ENCODE data around the gene NR6A1.

Gene NR6A1

DNA sequence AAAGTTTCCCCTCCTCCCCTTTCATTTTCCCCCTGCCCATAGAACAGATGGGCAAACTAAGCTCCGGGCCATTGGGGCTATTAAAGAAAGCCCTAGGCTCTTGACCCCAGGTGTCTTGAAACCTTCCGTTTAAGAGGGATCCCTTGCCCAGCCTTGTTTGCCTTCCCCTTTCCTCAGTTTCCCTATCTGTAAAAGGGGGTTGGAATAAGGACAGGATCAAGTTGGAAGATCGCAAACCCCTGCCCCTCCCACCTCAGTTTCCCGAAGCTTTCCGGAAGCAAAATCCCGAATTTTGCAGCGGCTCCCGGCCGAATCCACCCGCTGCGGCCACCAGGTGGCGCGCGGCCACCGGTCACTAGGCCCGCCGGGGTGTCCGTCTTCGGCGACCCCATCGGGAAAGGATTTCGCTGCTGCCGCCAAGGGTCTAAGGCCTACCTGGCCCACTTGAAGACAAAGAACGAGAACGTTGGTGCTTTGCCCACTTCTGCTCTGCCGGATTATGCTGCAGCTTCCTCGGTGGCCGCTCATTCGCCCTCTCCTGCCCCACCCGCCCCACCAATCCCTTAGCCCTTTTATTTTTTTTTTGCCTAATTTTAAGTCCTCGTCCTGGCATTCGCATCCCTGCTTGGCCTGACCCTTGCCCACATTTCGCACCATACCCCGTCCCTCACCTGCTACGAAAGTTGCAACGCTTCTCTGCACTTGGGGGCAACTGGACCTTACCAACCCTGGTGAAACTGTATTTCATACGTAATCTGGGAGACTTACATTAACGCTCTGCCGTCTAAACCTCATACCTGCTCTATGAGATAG is 962 bp upstream of the NR6A1 start:
- Mint-ChIP-seq H3K36me3 (no peaks in the 10 kb centered on the region), H3K9me3 (no peaks in the 10 kb centered on the region), H3K4me1 (peaks cover 57% of the 10 kb centered on the region), H3K4me3 (peak overlapping the region; percentile 91), H3K27ac (peak overlapping the region; percentile 95)
- no peak for ATAC-seq
- DNase-seq (ENCODE audit: low spot score in 2 of 2) = peak; percentile 44 to 67

GRCh38 chr9:124770359-124771020 is 621 bp downstream of the NR6A1 start:
- ATAC-seq (no peak), DNase-seq (ENCODE audit: low spot score in 2 of 2) (no peak)
- H3K27ac Mint-ChIP-seq = peak overlapping the region; percentile 50
- no peaks in the 10 kb centered on the region for H3K36me3 Mint-ChIP-seq
- peaks cover 45% of the 10 kb centered on the region for H3K4me1 Mint-ChIP-seq
- H3K9me3 Mint-ChIP-seq = no peaks in the 10 kb centered on the region
- peak overlapping the region; percentile 91 for H3K4me3 Mint-ChIP-seq

- Mint-ChIP-seq H3K9me3 (no peaks in the 10 kb centered on the region), H3K36me3 (no peaks in the 10 kb centered on the region), H3K4me3 (peak overlapping the region; percentile 91), H3K27ac (peak overlapping the region; percentile 50), H3K4me1 (peaks cover 45% of the 10 kb centered on the region)
- DNase-seq (ENCODE audit: low spot score in 2 of 2) (peak in 1 of 2 donors; percentile 8), ATAC-seq (no peak)
Observed at GRCh38 chr9:124769549-124770358, 1.4 kb downstream of the NR6A1 start.

DNA sequence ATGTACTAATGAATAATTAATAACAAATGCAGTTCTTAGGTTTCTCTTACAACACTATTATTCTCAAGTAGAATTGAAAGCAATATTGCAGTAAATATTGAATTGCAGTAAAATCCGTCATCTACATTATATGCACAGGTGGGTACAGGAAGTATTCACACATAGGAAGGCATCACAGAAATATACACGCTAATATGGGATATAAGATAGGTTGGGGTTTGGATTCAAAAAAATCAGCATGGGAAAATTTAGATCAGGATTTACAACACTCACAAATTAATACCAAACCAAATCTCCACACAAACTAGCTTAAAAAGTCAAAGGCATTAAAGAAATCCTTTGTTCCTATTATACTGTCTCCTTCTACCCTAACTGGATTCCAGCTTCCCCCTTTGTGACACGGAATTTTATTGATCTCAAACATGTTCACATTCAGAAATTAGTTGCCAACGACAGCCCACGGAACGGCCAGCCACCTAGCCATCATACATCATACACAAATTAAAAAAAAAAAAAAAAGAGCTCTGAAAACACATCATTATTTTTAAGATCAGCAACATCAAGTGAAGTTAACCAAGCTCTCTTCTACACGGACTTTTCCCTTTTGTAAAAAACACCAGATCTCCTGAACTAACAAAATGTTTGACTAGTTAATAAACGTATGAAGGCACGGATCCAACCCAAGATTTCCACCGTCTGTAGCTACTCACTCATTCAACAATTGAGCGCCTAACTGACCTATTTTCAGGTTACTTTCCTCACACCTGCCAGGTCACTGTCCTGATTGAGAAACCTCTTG is 2.2 kb downstream of the NR6A1 start:
- H3K27ac Mint-ChIP-seq = no peak overlapping the region
- DNase-seq (ENCODE audit: low spot score in 2 of 2) (no peak), ATAC-seq (no peak)
- peak overlapping the region; percentile 91 for H3K4me3 Mint-ChIP-seq
- no peaks in the 10 kb centered on the region for H3K9me3 Mint-ChIP-seq
- no peaks in the 10 kb centered on the region for H3K36me3 Mint-ChIP-seq
- peaks cover 39% of the 10 kb centered on the region for H3K4me1 Mint-ChIP-seq

GRCh38 chr9:124768334-124768733 is 2.8 kb downstream of the NR6A1 start:
- no peak overlapping the region for H3K4me3 Mint-ChIP-seq
- ATAC-seq = no peak
- no peaks in the 10 kb centered on the region for H3K36me3 Mint-ChIP-seq
- no peaks in the 10 kb centered on the region for H3K9me3 Mint-ChIP-seq
- peaks cover 33% of the 10 kb centered on the region for H3K4me1 Mint-ChIP-seq
- H3K27ac Mint-ChIP-seq = no peak overlapping the region
- DNase-seq (ENCODE audit: low spot score in 2 of 2) = no peak

GRCh38 chr9:124767821-124768220 is 3.3 kb downstream of the NR6A1 start:
- no peak for DNase-seq (ENCODE audit: low spot score in 2 of 2)
- Mint-ChIP-seq H3K9me3 (no peaks in the 10 kb centered on the region), H3K27ac (no peak overlapping the region), H3K36me3 (no peaks in the 10 kb centered on the region), H3K4me1 (peaks cover 33% of the 10 kb centered on the region), H3K4me3 (no peak overlapping the region)
- no peak for ATAC-seq

- no peak for ATAC-seq
- Mint-ChIP-seq H3K27ac (no peak overlapping the region), H3K9me3 (no peaks in the 10 kb centered on the region), H3K4me3 (no peak overlapping the region), H3K4me1 (peaks cover 25% of the 10 kb centered on the region), H3K36me3 (no peaks in the 10 kb centered on the region)
- no peak for DNase-seq (ENCODE audit: low spot score in 2 of 2)
Observed at GRCh38 chr9:124766815-124767554, 4.1 kb downstream of the NR6A1 start.

DNA sequence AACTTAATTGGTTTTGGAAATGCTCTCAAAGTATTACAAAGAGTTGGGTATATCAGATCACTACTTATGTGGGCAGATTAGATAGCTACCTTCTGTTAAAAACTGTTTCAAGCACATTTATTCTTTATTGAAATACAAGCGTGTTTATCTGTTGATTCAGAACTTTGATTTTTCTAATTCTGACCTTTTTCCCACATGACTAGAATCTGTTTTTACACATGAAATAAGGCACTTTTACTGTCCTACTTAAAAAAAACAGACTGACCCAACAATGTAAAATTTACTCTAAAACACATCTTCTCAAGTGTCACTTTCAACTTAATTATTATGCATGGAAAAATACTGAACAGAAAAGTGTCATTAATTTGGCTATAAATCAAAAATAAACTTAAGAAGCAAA is 4.8 kb downstream of the NR6A1 start:
- DNase-seq (ENCODE audit: low spot score in 2 of 2) (no peak), ATAC-seq (no peak)
- Mint-ChIP-seq H3K9me3 (no peaks in the 10 kb centered on the region), H3K36me3 (no peaks in the 10 kb centered on the region), H3K4me3 (no peak overlapping the region), H3K4me1 (peaks cover 20% of the 10 kb centered on the region), H3K27ac (no peak overlapping the region)

DNA sequence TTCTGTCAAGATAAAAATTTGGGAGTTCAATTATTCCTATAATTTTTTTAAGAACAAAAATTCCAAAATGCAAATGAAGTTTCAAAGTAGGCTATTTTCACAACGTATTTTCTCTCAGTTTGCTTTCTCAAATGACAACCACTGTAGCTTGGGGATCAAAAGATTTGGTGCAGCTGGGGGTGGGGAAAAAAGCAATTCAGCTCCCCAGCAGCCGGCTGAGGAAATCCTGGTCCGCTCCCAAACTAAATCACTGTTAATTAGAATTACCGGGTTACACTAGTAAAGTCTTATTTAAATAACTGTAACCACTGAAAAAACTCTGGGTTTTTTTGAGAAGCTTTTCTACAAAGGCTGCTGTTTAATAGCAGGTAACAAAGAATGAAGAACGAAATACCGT is 5.7 kb downstream of the NR6A1 start:
- no peak for DNase-seq (ENCODE audit: low spot score in 2 of 2)
- Mint-ChIP-seq H3K4me1 (peaks cover 15% of the 10 kb centered on the region), H3K27ac (no peak overlapping the region), H3K9me3 (no peaks in the 10 kb centered on the region), H3K4me3 (no peak overlapping the region), H3K36me3 (no peaks in the 10 kb centered on the region)
- ATAC-seq = no peak

DNA sequence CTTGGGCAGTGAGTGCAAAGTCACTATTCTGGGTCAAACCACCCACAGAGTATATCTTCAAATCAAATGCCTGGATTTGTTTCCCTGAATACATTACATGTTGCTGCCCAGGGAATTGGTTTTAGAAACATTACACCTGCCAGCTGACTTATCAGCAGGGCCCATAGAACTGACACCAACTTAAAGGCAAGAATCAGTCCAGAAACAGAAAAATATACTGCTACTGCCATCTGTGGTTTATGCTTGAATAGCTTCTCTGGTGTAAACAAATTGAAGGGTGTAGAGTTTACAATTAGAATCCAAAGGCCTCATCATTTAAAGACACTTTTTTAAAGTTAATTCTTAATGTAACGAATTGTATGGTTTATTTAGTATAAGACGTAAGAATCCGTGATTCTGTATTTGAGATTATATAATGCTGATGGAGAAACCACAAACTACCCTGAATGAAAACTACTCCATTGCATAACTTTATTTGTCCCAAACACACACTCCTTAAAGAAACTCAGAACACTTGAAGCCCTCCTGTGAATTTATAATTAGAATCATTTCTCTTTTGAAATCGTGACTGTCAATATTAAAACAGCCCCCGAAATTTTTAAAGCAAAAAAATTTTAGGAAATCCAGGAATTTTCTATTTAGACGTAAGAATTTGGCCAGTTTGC is 6.2 kb downstream of the NR6A1 start:
- DNase-seq (ENCODE audit: low spot score in 2 of 2) (no peak), ATAC-seq (no peak)
- Mint-ChIP-seq H3K36me3 (no peaks in the 10 kb centered on the region), H3K4me1 (peaks cover 10% of the 10 kb centered on the region), H3K4me3 (no peak overlapping the region), H3K27ac (no peak overlapping the region), H3K9me3 (no peaks in the 10 kb centered on the region)

GRCh38 chr9:124762633-124763032 is 8.5 kb downstream of the NR6A1 start:
- ATAC-seq = no peak
- H3K36me3 Mint-ChIP-seq = no peaks in the 10 kb centered on the region
- H3K4me3 Mint-ChIP-seq = no peak overlapping the region
- H3K27ac Mint-ChIP-seq = no peak overlapping the region
- no peaks in the 10 kb centered on the region for H3K9me3 Mint-ChIP-seq
- no peak for DNase-seq (ENCODE audit: low spot score in 2 of 2)
- H3K4me1 Mint-ChIP-seq = no peaks in the 10 kb centered on the region

- DNase-seq (ENCODE audit: low spot score in 2 of 2) = no peak
- Mint-ChIP-seq H3K9me3 (no peaks in the 10 kb centered on the region), H3K27ac (no peak overlapping the region), H3K4me3 (no peak overlapping the region), H3K4me1 (no peaks in the 10 kb centered on the region), H3K36me3 (no peaks in the 10 kb centered on the region)
- no peak for ATAC-seq
Observed at GRCh38 chr9:124761710-124762109, 9.4 kb downstream of the NR6A1 start.

- no peak for ATAC-seq
- no peak overlapping the region for H3K27ac Mint-ChIP-seq
- no peaks in the 10 kb centered on the region for H3K4me1 Mint-ChIP-seq
- H3K36me3 Mint-ChIP-seq = no peaks in the 10 kb centered on the region
- DNase-seq (ENCODE audit: low spot score in 2 of 2) = no peak
- no peaks in the 10 kb centered on the region for H3K9me3 Mint-ChIP-seq
- H3K4me3 Mint-ChIP-seq = no peak overlapping the region
Observed at GRCh38 chr9:124761196-124761595, 9.9 kb downstream of the NR6A1 start.

DNA sequence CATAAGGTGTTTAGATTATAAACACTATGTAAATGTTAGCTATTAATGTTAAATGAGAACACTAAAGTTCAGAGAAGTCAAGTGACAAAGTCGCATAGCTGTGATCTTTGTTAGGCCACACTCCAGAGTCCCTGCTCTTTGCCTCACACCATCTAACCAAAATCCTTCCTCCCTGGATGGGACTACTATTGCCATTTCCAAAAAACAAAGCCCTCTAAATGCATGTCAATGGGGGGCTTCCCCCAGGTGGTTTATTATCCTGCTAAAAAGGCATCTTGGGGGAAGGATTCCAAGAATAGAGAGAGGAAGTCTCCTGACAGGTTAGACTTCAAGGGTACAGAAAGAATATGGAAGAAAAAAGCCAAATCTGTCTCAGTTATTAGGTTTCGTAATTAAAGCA is 10.4 kb downstream of the NR6A1 start:
- DNase-seq (ENCODE audit: low spot score in 2 of 2) = no peak
- ATAC-seq = no peak
- no peaks in the 10 kb centered on the region for H3K9me3 Mint-ChIP-seq
- no peaks in the 10 kb centered on the region for H3K36me3 Mint-ChIP-seq
- no peak overlapping the region for H3K4me3 Mint-ChIP-seq
- no peaks in the 10 kb centered on the region for H3K4me1 Mint-ChIP-seq
- H3K27ac Mint-ChIP-seq = no peak overlapping the region

All from stimulated activated effector memory CD8-positive, alpha-beta T cell treated with anti-CD3 and anti-CD28 coated beads, Interleukin-12 subunit alpha, Interleukin-12 subunit beta, amount 100 ng/mL, for 72 hours (primary cell).